Forelimb muscle (tissue), 1 donor: ENCODE results near the gene KLHL17. TPM values are rescaled to one million over a fixed set of nuclear protein-coding genes. Genes with fewer than 3 reads are reported as not detected.

Experiments used
- DNase-seq: peaks from one replicate; pipeline ENCODE4 v3.0.0-alpha.2; 2013; ENCODE audit warnings: low read depth
- polyA plus RNA-seq: library from polyadenylated mRNA; unstranded; fragments of 120-200 nt; gene quantifications from one replicate; pipeline ENCODE4 v1.2.1, GENCODE V29; 2013; ENCODE audit not compliant: insufficient read length

KLHL17 gene
- polyA plus RNA-seq, 1 donor, result 6.3 TPM

DNA sequence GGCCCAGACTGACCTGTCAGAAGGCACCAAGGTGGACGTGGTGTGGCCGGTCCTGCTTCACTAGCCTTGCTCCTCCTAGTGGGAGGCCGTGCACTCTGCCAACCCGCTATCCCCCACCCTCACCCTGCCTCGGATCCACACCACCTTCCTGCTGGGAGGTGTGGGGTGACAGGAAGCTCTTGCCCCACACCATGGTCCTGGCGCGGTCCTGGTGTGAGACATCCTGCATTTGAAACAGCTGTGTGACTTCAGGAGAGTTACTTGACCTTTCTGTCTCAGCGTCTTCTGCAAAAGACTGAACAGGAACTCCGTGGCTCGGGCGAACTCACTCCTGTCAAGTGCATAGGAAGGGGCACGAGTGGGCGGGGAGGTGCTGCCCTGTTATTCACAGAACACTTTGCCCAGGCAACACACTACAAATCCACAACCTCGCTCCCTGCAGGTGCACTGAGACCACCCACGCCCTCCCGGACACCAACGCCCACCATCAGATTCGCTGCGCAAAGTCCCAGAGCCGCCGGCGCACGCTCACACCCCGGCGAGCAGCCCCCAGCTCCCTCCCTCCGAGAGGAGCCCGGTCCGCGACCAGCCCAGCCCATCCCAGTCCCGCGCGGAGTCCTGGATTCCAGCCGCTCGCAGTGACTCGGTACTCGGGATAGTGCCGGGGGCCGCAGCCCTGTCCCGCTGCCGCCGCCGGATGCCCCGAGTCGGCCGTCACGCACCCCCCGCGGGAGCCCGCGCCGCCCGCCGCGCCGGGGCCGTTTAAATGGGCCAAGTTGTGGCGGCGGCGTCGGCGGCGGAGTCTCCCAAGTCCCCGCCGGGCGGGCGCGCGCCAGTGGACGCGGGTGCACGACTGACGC, 37.0 kb upstream of the KLHL17 start, which contains the start of gene SAMD11:
Gene SAMD11 (plus strand): TSS at position 793 of the 860 bp plus-strand sequence. CDS start 509 bp downstream, outside the sequence.
- no peak for DNase-seq

DNA sequence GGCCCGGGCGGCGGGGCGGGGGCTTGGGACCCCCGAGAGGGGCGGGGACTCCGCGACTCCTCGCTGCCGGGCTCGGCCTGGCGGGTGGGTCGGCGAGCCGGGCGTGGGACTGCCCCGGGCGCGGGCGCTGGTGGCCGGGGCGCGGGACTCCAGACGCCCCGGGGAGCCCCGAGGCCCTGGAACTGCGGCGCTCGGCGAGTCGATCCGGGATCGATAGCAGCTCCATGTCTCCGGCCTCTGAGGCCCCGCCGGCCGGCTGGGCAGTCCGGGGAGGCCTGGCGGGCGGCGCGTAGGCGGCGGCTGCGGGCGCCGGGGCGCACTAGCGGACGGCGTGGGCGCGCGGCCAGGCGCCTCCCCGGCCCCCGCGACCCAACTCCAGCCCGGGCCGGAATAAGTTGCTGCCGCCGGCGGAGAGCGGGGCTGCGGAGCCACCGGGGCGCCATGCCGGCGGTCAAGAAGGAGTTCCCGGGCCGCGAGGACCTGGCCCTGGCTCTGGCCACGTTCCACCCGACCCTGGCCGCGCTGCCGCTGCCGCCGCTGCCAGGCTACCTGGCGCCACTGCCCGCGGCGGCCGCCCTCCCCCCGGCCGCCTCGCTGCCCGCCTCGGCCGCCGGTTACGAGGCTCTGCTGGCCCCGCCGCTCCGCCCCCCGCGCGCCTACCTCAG, 36.3 kb upstream of the KLHL17 start:
- no peak for DNase-seq

DNA sequence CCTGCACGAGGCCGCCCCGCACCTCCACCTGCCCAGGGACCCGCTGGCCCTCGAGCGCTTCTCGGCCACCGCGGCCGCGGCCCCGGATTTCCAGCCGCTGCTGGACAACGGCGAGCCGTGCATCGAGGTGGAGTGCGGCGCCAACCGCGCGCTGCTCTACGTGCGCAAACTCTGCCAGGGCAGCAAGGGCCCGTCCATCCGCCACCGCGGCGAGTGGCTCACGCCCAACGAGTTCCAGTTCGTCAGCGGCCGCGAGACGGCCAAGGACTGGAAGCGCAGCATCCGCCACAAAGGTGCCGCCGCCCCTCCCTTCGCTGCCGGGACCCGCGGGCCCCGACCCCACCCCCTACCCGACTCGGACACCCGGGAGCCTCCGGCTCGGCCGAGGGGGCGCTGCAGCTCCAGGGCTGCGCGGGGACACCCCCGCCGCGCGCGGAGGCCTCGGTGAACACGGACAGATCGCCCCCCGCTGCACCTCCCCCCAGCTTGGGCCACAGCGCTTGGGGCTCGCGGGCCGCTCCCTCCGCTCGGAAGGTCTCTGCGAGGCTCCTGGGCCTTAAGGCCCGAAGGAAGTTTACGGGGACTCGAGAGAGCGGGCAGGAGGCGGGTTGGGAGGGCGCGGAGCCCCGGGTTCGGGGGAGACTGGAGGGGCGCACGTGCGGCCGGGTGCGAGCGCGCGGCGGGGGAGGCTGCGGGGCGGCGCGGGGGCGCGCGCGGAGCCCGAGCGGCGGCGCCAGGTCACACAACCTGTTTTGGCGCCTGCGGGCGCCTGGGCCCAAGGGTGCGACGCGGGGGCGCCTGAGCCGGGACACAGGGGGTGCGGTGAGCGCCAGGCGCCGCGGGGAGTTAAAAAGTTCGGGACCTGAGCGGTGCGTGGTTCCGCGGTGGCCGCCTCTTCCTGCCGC, 35.5 kb upstream of the KLHL17 start:
- DNase-seq, result no peak

DNA sequence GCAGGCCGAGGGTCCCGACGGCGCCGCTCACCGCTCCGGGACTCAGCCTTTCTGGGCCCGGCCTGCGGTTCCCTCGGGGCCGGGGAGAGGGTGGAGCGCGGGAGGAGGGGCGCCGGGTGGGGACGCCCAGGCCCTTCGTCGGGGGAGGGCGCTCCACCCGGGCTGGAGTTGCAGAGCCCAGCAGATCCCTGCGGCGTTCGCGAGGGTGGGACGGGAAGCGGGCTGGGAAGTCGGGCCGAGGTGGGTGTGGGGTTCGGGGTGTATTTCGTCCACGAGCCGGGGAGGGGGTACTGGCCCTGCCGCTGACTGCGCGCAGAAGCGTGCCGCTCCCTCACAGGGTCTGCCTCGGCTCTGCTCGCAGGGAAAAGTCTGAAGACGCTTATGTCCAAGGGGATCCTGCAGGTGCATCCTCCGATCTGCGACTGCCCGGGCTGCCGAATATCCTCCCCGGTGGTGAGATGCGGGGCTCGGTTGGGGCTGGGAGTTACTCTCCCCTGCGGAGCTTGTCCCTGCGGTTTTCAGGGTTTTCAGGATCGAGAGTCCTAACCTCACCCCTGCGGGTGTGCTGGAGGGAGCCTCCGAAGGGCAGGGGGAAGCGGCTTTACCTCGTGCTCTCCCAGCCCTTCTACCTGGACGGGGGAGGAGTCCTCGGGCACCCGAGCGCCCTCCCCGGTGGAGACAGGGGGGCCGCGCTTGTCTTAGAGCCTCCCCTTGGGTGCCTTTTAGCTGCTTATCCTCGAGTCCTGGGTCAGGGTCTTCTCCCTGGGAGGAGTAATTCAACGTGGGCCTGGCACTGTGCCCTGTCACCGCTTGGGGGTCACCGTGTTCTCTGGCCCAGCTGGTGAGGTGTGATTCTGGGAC, 34.6 kb upstream of the KLHL17 start:
- no peak for DNase-seq

DNA sequence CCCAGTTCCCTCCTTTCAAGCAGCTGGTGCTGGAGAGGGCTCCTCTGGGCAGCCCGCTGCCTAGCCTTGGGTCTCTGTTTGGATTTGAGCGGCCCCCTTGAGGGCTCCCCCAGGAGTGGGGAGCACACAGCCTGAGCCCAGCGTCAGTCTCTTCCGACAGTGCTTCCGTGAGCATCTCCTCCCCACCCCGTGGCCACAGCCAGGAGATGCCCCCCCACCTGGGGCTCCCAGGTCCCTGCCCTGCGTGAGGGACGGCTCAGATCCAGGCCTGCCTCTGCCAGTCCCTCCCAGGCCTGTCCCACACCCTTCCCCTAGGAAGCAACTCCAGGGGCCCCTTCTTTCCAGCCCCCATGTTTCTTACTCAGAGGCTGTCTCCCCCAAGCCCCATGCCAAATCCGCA, 33.1 kb upstream of the KLHL17 start:
- no peak for DNase-seq

DNA sequence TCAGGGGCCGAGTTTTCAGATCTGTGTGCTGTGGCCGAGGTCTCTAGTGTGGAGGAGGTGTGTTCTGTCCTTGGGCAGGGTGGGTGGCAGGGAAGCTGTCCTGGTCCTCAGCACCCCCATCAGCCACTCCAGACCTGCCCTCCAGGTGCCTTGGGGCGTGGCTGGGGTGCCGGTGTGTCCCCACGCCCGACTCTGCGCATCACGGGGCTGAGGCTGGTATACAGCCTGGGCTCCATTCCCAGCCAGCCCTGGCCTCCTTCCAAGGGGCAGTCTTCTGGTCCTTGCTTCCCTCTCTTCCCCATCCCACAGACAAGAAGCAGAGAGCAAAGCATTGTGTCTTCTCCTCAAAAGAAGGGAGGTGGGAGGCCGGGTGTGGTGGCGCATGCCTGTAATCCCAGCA, 32.6 kb upstream of the KLHL17 start:
- no peak for DNase-seq

DNA sequence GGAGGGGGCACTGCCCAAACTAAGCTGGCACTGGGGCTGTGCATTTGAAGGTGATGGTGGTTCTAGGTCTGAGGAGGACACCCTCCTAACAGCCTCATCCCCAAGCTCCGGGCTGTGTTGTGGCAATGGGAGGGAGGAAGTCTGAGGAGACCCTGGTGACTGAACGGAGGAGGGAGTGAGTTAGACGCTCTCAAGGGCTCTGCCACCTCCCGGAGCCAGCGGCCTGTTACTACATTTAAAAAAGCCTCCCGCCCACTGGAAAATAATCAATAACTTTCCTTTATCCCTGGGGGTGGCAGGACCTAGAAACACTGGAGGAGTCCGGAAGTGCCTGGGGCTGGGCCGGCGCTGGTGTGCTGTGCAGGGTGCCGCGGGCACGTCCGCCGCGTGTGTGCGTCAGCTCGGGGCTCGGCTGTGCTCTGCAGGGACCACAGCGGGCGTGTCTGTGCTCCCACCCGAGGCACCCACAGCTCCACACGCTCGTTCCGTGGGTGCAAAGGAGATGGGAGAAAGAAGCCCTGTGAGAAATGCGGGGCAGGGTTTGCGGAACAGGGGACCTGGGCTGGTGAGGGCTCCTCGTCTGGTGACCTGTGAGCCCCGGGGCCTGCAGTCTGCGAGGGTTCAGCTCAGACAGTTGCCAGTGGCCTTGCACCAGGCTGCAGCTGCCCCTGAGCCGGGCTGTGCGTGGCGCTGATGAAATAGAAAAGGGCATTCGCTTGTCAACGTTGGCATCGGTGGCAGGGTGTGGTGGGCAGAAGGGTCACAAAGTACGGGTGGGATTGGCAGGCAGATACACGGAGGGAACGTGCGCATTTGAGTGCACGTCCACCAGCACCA, 31.3 kb upstream of the KLHL17 start:
- no peak for DNase-seq

DNA sequence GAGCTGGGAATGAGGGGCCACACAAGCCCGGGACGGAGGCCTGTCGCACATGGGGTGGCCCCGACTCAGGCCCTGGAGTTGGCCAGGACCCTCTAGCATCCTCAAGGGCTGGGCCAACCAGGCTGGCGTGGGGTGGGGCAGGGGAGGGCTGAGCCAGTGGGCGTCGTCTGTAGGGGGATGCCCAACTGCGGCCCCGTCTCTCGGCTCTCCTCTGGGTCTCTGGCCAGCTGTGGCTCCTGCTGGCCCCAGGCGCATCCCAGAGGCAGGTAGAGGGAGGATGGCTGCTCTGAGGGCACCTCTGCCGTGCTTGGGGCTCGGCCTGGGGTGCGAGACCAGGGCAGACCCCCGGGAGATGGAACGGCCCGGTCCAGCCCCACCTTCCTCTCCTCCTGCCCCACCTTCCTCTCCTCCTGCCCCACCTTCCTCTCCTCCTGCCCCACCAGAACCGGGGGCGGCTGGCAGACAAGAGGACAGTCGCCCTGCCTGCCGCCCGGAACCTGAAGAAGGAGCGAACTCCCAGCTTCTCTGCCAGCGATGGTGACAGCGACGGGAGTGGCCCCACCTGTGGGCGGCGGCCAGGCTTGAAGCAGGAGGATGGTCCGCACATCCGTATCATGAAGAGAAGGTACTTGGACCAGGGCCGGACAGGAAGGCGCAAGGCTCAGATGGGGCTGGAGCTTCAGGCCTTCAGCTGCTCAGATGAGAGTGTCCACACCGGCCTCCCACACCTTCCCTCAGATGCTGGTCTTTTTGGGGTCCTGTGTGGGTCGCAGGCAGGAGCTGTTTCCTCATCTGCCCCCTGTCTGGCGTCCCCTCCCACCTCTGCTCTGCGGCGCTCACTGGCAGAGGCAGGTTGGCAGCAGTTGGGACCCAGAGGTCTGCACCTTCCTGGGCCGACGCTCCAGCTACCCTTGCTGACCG, 30.4 kb upstream of the KLHL17 start:
- no peak for DNase-seq

DNA sequence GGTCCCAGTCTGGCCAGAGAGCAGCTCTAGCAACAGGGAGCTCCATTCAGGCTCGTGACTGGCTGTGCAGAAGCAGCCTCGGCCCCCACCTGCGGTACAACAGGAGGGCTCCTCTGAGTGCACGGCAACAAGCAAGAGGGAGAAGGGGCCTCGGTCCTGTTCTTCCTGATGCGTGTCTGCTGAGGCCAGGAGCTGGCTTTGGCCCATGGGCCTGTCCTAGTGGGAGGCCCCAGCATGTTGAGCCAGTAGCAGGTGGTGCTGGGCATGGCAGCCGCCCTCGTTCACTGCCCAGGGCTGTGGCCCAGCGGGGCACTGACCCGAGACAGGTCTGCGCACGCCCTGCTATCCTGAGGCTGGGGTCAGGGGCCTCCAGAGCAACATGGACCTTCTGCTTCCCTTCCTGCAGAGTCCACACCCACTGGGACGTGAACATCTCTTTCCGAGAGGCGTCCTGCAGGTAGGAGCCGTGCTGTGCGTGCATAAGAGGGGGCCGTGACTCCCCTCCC, 29.7 kb upstream of the KLHL17 start:
- DNase-seq, result no peak

DNA sequence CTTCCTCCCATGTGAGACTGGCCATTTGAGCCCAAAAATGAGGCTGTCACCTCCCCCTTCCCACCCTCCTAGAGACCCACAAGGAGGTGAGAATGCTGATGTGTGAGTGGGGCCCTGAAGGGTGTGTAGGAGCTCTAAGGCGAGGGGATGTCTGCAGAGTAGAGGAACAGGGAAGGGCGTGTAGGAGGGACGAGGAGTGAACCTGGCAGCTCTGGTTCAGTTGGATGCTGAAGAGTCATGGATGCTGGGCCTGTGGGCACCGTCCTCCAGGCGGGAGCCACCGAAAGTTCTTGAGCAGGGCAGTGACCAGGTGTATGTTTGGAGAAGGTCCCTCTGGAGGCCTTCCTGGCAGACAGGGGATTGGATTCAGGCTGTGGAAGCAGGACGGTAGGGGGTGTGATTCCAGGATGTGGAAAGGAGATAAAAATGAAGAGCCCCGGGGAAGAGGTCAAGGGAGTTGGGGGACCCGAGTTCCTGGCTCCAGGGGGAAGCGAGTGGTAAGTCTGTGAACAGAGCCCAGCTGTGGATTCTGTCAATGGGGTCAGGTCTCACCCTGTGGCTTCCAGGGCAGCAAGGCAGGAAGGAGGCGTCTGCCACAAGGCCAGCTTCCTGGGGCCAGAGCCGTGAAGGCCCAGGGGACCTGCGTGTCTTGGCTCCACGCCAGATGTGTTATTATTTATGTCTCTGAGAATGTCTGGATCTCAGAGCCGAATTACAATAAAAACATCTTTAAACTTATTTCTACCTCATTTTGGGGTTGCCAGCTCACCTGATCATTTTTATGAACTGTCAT, 28.8 kb upstream of the KLHL17 start:
- DNase-seq, result no peak

DNA sequence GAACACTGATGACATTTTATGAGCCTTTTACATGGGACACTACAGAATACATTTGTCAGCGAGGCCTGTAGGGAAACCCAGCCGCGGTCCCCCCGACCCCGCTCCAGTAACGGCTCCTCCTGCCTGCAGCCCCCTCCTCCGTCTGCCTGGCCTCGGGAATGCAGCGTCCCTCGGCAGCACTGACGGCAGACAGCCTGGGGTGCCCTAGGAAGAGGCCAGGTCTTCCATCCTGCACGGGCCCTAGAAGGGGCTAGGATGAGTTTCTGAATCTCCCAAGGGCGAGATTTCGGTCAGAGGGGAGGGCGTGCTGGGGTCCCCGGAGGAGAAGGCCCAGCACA, 28.2 kb upstream of the KLHL17 start:
- DNase-seq, result no peak

DNA sequence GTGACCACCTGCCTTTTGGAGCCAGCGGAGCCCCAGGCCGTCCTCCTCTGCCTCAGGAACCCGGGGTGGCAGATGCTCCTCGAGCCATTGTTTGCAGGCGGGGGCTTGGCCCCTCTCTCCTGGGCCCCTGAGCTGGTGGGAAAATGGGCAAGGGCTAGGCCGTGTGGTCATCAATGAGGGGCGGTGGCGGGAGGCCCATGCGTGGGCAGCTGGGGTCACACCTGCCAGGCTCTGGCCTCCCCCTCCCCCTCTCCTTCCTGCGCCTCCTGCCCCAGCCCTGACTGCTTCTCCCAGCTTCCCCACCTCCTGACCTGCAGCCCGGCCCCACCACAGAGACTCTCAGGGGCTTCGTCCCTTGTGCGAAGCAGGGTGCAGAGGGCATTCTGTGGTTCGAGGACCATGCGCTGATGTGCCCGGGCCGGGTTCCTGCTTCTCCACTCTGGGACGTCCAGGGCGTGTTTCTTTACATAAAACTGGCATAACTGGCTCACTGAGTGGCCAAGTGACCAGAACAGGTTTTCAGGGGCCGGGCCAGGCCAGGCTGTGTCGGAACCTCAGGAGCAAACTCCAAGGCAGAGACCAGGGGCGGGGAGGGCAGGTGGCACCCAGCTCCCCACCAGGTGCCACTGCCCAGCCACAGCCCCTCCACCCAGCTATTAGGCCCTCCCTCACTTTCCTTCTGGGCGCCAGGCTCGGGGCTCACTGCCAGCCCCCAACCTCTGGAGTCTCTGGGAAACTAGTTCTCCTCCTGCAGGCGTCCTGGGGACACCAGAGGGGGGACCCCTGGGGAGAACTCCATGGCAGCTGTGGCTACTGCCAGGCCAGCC, 27.4 kb upstream of the KLHL17 start:
- DNase-seq, result no peak

DNA sequence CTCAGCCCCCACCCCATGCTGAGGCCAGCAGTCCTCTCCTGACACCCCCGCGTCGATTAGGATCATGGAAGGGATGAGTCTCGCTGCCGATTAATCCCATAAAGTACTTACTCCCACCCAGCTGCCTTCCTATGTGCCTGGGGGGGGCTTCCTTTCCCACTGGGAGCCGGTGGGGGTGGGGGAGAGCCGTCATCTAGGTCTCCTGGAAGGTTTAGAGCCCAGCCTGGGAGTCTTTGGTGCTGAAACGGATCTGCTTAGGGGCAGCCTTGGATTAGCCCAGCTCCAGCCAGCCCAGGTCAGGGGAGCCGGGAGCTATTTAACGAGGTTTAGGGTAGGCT, 26.8 kb upstream of the KLHL17 start:
- no peak for DNase-seq

DNA sequence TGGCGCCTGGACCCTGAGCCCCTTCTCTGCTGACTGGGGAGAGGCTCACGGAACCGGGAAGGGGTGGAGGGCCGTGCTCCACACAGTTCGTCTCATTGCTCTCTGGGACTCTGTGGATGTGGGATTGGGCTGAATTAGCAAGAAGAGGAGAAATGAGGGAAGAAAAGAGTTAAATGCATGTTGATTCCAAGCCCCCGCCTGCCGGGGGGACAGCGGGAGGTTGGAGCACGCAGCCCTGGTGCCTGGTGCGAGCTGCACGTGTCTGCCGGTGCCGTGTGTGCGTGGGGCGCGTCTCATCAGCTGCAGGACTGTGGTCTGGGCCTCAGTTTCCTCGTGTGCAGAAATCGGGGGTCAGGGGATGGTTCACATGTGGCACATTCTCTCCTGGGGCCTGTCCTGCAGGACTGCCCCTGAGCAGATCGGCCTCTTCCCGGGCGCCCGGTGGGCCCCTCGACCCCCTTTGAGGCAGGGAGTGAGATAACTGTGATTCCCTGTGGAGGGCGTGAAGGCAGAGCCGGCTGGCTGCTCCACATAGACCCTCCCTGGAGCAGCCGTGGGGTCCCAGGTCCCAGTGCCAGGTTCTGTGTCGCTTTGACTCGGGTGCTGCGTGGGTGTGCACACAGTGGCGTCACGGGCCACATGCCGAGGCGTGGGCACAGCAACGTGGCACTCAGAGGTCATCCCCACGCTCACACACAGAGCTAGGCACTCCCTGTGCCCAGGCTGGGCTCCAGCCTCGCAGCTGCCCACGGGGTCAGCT, 25.2 kb upstream of the KLHL17 start:
- DNase-seq, result no peak

DNA sequence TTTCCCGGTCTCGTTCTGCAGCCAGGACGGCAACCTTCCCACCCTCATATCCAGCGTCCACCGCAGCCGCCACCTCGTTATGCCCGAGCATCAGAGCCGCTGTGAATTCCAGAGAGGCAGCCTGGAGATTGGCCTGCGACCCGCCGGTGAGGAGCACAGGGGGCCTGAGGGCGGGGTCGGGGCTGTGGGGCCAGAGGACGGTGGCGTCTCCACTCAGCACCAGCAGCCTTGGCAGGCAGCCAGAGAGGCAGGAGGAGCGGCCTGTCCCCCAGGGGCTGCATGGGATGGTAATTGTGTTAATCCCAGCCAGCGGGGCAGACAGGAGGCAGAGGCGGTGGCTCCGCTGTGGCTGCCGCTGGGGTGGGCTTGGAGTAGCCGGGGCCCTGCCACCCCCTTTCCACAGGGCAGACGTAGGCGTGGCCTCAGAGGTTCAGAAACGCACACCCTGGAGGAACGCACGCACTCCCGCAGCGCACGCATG, 24.6 kb upstream of the KLHL17 start:
- DNase-seq, result no peak
